GM20000 (cell line): ENCODE data around the gene NDE1.
"Not testable (repeated sequence)": the region's sequence is repeated elsewhere in the genome, so short reads cannot be mapped to it uniquely, and the experiment has no call there.

ENCODE experiments used
- DNase-seq: peaks from one replicate; pipeline ENCODE4 v3.0.0; 2012; ENCODE audit warnings: low spot score
- TF ChIP-seq, protein P1 (sequence below): IDR thresholded peaks from 2 replicates; pipeline ENCODE4 v1.5.1; 2012; ENCODE audit warnings: mild to moderate bottlenecking, control low read depth; ENCODE audit errors: extremely low read depth, missing control alignments

NDE1 gene

DNA sequence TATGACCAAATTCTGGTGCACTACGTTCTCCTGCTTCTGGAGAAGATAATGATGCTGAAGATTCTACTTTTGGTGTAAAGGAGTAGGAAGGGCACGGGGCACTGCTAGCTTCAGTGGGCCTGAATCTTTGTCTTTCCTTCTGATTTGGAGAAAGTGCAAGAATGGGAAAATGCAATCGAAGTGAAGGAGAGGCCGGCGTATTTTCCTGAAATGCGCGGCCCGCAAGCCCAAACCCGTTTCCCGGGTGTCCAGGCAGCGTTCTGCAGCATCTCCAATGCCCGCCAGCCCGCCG, 372 bp upstream of the NDE1 start:
- no peak for DNase-seq
- TF ChIP-seq, protein P1, sequence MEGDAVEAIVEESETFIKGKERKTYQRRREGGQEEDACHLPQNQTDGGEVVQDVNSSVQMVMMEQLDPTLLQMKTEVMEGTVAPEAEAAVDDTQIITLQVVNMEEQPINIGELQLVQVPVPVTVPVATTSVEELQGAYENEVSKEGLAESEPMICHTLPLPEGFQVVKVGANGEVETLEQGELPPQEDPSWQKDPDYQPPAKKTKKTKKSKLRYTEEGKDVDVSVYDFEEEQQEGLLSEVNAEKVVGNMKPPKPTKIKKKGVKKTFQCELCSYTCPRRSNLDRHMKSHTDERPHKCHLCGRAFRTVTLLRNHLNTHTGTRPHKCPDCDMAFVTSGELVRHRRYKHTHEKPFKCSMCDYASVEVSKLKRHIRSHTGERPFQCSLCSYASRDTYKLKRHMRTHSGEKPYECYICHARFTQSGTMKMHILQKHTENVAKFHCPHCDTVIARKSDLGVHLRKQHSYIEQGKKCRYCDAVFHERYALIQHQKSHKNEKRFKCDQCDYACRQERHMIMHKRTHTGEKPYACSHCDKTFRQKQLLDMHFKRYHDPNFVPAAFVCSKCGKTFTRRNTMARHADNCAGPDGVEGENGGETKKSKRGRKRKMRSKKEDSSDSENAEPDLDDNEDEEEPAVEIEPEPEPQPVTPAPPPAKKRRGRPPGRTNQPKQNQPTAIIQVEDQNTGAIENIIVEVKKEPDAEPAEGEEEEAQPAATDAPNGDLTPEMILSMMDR: no peak

DNA sequence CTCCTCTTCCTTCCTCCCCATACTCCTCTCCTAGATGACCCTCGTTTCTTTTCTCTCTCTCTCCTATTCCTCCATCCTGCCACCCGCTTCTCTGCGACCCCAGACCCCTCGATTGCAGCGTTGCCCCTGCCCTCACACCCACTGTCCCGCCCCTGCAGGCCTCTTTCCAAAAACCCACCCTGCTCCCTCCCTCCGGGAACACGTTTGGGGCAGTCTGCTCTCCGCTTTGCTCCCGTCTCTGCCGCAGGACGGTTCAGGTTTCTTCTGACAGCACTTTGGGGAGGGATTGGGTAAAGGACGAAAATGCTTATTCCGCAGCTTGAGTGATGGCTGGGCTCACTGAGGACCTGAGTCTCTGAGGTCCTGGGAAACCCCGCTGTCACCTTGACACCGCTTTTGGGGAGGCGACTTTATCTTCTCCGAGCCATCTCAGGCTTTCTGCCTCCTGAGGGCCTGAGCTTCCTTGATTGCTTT, 690 bp downstream of the NDE1 start:
- DNase-seq: peak; percentile 67
- TF ChIP-seq, protein P1: no peak

- DNase-seq: no peak
- TF ChIP-seq, protein P1: no peak
Observed at GRCh38 chr16:15652293-15653001, 2.4 kb downstream of the NDE1 start.

- TF ChIP-seq, protein P1: no peak
- no peak for DNase-seq
Observed at GRCh38 chr16:15653227-15653626, 3.2 kb downstream of the NDE1 start.

- TF ChIP-seq, protein P1: no peak
- DNase-seq: no peak
Observed at GRCh38 chr16:15654591-15654990, 4.5 kb downstream of the NDE1 start.

DNA sequence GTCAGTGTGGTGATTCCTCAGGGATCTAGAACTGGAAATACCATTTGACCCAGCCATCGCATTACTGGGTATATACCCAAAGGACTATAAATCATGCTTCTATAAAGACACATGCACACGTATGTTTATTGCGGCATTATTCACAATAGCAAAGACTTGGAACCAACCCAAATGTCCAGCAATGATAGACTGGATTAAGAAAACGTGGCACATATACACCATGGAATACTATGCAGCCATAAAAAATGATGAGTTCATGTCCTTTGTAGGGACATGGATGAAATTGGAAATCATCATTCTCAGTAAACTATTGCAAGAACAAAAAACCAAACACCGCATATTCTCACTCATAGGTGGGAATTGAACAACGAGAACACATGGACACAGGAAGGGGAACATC, 5.5 kb downstream of the NDE1 start:
- not testable (repeated sequence) for DNase-seq

DNA sequence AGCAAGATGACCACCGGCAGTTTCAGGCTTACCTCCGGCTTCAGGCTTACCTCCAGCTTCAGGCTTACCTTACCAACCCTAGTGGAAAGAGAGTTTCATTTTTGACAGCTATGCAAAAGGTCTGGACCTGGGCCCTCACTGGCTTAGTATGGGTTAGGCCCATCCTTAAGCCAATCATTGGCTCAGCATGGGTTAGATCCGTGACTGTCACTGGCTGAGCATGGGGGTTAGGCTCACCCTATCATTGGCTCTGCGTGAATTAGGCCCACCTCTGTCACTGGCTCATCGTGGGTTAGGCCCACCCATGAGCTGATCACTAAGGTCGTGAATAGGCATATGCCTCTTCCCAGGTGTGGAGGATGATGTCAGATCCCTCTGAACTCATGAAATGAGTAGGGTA, 8.1 kb downstream of the NDE1 start:
- TF ChIP-seq, protein P1: no peak

DNA sequence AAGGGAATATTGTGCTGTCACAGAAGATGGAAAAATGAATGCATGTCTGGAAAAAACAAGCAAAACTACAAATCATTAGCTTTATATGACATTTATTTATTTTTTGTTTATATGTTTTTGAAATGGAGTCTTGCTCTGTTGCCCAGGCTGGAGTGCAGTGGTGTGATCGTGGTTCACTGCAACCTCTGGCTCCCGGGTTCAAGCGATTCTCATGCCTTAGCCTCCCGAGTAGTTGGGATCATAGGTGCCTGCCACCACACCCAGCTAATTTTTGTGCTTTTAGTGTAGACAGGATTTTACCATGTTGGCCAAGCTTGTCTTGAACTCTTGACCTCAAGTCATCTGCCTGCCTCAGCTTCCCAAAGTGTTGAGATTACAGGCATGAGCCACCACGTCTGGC, 8.5 kb downstream of the NDE1 start:
- TF ChIP-seq, protein P1: no peak
- no peak for DNase-seq

More for the DNA sequence above, 8.1 kb downstream of the NDE1 start:
- no peak for DNase-seq
